ENCODE results near the gene ARSJ. TPM values are rescaled to one million over a fixed set of nuclear protein-coding genes. Genes with fewer than 3 reads are reported as not detected.

Gene ARSJ
- total and polyA plus RNA-seq, 2 of the 8 experiments (the other 6 are each of a cell fraction or from before 2014, with no cell fraction given) = 1.4 to 6.3 TPM

GRCh38 chr4:113858924-113859323, 120.5 kb downstream of the ARSJ start:
- Histone ChIP-seq H4K8ac (ENCODE audit: extremely low read depth, insufficient read depth, low read length) (no peak overlapping the region), H3K4me1 (replicated peaks in 1 of 4; ENCODE audit: control insufficient read depth in 3 of 4, insufficient read depth in 4 of 4, low read length in 3 of 4) (no peaks in the 10 kb centered on the region), H3K36me3 (ENCODE audit: control insufficient read depth in 2 of 4, insufficient read depth in 4 of 4, low read length in 3 of 4) (no peaks in the 10 kb centered on the region), H3K23ac (ENCODE audit: insufficient read length) (no peak overlapping the region), H3K56ac (replicated peaks; ENCODE audit: insufficient read length, low read depth, low read length) (no peak overlapping the region), H3K4me3 (ENCODE audit: extremely low read depth in 1 of 4, insufficient read depth in 2 of 4, low read depth in 3 of 4, low read length in 4 of 4) (no peak overlapping the region), H2AK5ac (ENCODE audit: low read depth, low read length) (no peak overlapping the region), H3K14ac (ENCODE audit: insufficient read length) (no peak overlapping the region), H3K27ac (ENCODE audit: low read depth, low read length) (no peak overlapping the region), H4K91ac (replicated peaks; ENCODE audit: insufficient read length, low read length) (no peak overlapping the region), H4K20me1 (replicated peaks in 1 of 2; ENCODE audit: control insufficient read depth in 1 of 2, insufficient read depth in 2 of 2, low read length in 2 of 2) (no peaks in the 10 kb centered on the region), H3K79me1 (ENCODE audit: low read depth, low read length) (no peaks in the 10 kb centered on the region), H3K18ac (ENCODE audit: extremely low read depth, low read length) (no peak overlapping the region), H3K9me3 (ENCODE audit: insufficient read depth in 2 of 2, low read depth in 1 of 2, low read length in 1 of 2) (no peaks in the 10 kb centered on the region), H3K27me3 (replicated peaks in 1 of 4; ENCODE audit: control insufficient read depth in 3 of 4, extremely low read depth in 1 of 4, insufficient read depth in 3 of 4, low read length in 3 of 4) (no peaks in the 10 kb centered on the region), H2BK120ac (replicated peaks; ENCODE audit: low read depth, low read length) (no peak overlapping the region), H3K9ac (replicated peaks in 1 of 4; ENCODE audit: extremely low read depth in 1 of 4, low read depth in 3 of 4, low read length in 3 of 4) (no peak overlapping the region), H2BK12ac (ENCODE audit: low read depth, low read length) (no peak overlapping the region), H3K4me2 (ENCODE audit: insufficient read depth in 1 of 2, low read depth in 2 of 2, low read length in 2 of 2) (no peak overlapping the region), H4K5ac (ENCODE audit: insufficient read length, low read depth, low read length) (no peak overlapping the region), H3K23me2 (ENCODE audit: low read depth, low read length) (no peaks in the 10 kb centered on the region), H2BK20ac (ENCODE audit: low read length) (no peak overlapping the region), H2BK15ac (ENCODE audit: low read length) (no peak overlapping the region), H2AFZ (ENCODE audit: low read length) (no peak overlapping the region; the same call in 1 of the 2 replicates), H3K79me2 (ENCODE audit: control insufficient read depth in 1 of 2, insufficient read depth in 2 of 2, low read length in 2 of 2) (no peaks in the 10 kb centered on the region), H2BK5ac (ENCODE audit: low read depth, low read length) (no peak overlapping the region), H3K4ac (replicated peaks; ENCODE audit: insufficient read length, low read depth, low read length) (no peak overlapping the region)
- DNase-seq (ENCODE audit: low read depth in 1 of 2, low spot score in 2 of 2) = no peak
- 90% methylated on average over 1 of the region's 1 CpG; no CpG with 5 or more reads in 1 of the 2 experiments for WGBS, 2 experiments (ENCODE audit: extremely low coverage in 1 of 2, insufficient coverage in 1 of 2, insufficient read length in 1 of 2, insufficient replicate concordance in 2 of 2, low coverage in 1 of 2, low lambda C conversion rate in 2 of 2, missing lambda C conversion rate in 1 of 2)
- ChIA-PET POLR2A (ENCODE audit: partially characterized antibody) (no interaction called here), CTCF (ENCODE audit: partially characterized antibody) (no interaction called here)
- no peak for FAIRE-seq
- TF ChIP-seq CTCF (IDR thresholded peaks at IDR 0.05; ENCODE audit: control extremely low read depth in 1 of 3, insufficient read depth in 1 of 3, low read depth in 1 of 3, low read length in 3 of 3) (no peak), TEAD4 (IDR thresholded peaks at IDR 0.05; ENCODE audit: low read depth, low read length) (no peak), BCL11A (IDR thresholded peaks at IDR 0.05; ENCODE audit: low read depth in 2 of 2, low read length in 2 of 2) (no peak)

Measured in H1 (cell line).